Esophagus muscularis mucosa (tissue), 4 donors: ENCODE results near the gene HNRNPA3. TPM values are rescaled to one million over a fixed set of nuclear protein-coding genes. Genes with fewer than 3 reads are reported as not detected.
"Not testable (repeated sequence)": the region's sequence is repeated elsewhere in the genome, so short reads cannot be mapped to it uniquely, and the experiment has no call there.

Source experiments
- DNase-seq: peaks from one replicate; pipeline ENCODE4 v3.0.0-alpha.2; 2017; ENCODE audit errors: extremely low spot score
- H3K27ac ChIP-seq, 4 donors: fragments of 200-600 bp; sonication (generic); replicated peaks in 1 of 4; 1 replicate in 3 of 4; 2 replicates in 1 of 4; pipeline ENCODE4 v1.5.1; 2016 to 2019; ENCODE audit warnings: mild to moderate bottlenecking in 1 of 4
- H3K27me3 ChIP-seq, 4 donors: fragments of 200-600 bp; sonication (generic); one replicate each; pipeline versions ENCODE4 v1.5.1 to v1.6.0; 2016 to 2019
- H3K36me3 ChIP-seq, 4 donors: fragments of 200-600 bp; sonication (generic); one replicate each; pipeline ENCODE4 v1.5.1; 2016 to 2019
- H3K4me1 ChIP-seq, 4 donors: fragments of 200-600 bp; sonication (generic); one replicate each; pipeline ENCODE4 v1.5.1; 2016 to 2019
- H3K4me3 ChIP-seq, 4 donors: fragments of 200-600 bp; sonication (generic); 1 replicate in 2 of 4; 2 replicates in 2 of 4; pipeline ENCODE4 v1.5.1; 2016 to 2019; ENCODE audit warnings: mild to moderate bottlenecking in 4 of 4, moderate library complexity in 1 of 4
- H3K9me3 ChIP-seq, 4 donors: fragments of 200-600 bp; sonication (generic); 1 replicate in 3 of 4; 2 replicates in 1 of 4; pipeline ENCODE4 v1.5.1; 2016 to 2019
- EP300 ChIP-seq: sonication (generic); formaldehyde crosslinking; IDR thresholded peaks from one replicate; pipeline ENCODE4 v1.6.1; 2017; ENCODE audit warnings: antibody characterized with exemption
- POLR2A ChIP-seq: fragments of 450-650 bp; IDR thresholded peaks from one replicate; pipeline ENCODE4 v1.6.1; 2017; ENCODE audit warnings: antibody characterized with exemption, moderate library complexity, mild to moderate bottlenecking, low read depth
- POLR2AphosphoS5 ChIP-seq, 2 donors: sonication (generic); formaldehyde crosslinking; IDR thresholded peaks; one replicate each; pipeline ENCODE4 v1.6.1; 2017; ENCODE audit warnings: antibody characterized with exemption in 2 of 2
- WGBS: methylation state at CpG from one replicate; pipeline ENCODE4 v1.1.5; 2018; 5-methylcytosine and 5-hydroxymethylcytosine counted together
- intact Hi-C: fragments of 100-400 bp; cut with DNase I; formaldehyde crosslinking; loops from one replicate; pipeline ENCODE4 v1.15.1; 2023
- total RNA-seq, 4 donors: library from RNA; depleted of rRNA; stranded (reverse); fragments of >200 nt; gene quantifications; one replicate each; pipeline versions ENCODE4 v1.1.0 to v1.2.1, GENCODE V29; 2016
- TF ChIP-seq, protein P1 (sequence below), 3 experiments: fragments of 200-600 bp in 2 of 3; fragments of 450-650 bp in 1 of 3; sonication (generic) in 2 of 3; IDR thresholded peaks; one replicate each; pipeline ENCODE4 v1.5.1; 2017 to 2019; ENCODE audit warnings: antibody characterized with exemption in 3 of 3, mild to moderate bottlenecking in 2 of 3, moderate library complexity in 1 of 3

Gene HNRNPA3
- total RNA-seq, 4 donors from 2014 or later, result 59.2 to 72.3 (median 64.3) TPM

DNA sequence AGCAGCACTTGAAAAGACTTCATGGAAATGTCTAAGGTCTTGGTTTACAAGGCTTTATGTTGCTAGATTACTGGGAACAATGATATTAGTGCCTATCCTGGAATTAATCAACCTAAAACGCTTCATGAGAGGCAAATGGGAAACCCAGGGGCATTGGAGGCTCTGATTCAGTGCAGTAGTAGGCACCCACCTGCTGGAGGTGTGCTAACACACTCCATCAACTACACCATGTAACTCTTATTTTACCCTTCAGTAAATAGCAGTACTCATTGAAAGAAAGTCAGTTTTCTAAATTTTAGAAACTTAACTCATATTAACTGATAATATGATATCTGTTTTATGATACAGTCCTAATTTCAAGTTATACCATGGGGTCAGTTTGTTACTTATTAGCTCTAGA lies 17.4 kb upstream of the HNRNPA3 start:
- TF ChIP-seq EP300 (no peak), POLR2AphosphoS5 (IDR thresholded peaks at IDR 0.05) (no peak), POLR2A (no peak)
- TF ChIP-seq, protein P1, sequence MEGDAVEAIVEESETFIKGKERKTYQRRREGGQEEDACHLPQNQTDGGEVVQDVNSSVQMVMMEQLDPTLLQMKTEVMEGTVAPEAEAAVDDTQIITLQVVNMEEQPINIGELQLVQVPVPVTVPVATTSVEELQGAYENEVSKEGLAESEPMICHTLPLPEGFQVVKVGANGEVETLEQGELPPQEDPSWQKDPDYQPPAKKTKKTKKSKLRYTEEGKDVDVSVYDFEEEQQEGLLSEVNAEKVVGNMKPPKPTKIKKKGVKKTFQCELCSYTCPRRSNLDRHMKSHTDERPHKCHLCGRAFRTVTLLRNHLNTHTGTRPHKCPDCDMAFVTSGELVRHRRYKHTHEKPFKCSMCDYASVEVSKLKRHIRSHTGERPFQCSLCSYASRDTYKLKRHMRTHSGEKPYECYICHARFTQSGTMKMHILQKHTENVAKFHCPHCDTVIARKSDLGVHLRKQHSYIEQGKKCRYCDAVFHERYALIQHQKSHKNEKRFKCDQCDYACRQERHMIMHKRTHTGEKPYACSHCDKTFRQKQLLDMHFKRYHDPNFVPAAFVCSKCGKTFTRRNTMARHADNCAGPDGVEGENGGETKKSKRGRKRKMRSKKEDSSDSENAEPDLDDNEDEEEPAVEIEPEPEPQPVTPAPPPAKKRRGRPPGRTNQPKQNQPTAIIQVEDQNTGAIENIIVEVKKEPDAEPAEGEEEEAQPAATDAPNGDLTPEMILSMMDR (IDR thresholded peaks at IDR 0.05), result no peak
- H3K4me3 ChIP-seq, result no peak overlapping the region
- DNase-seq, result no peak
- peaks cover 0 to 31% (median 20%) of the 10 kb centered on the region in 4 donors for H3K4me1 ChIP-seq
- intact Hi-C loops, result no loop called here
- H3K36me3 ChIP-seq, result no peaks in the 10 kb centered on the region
- WGBS, result 93% methylated on average over 1 of the region's 1 CpG
- no peaks in the 10 kb centered on the region for H3K9me3 ChIP-seq
- H3K27ac ChIP-seq, result no peak overlapping the region
- H3K27me3 ChIP-seq, result no peaks in the 10 kb centered on the region

DNA sequence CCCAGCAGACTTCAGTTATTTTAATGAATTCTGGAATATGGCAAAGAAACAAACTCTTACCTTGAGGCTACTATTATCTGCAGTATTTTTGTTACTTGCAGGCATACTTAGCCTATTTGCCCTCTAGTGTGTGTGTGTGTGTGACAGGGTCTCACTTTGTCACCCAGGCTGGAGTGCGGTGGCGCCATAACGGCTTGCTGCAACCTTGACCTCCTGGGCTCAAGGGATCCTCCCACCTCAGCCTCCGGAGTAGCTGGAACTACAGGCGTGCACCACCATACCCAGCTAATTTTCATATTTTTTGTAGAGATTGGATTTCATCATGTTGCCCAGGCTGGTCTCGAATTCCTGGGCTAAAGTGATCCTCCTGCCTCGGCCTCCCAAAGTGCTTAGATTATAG lies 12.2 kb upstream of the HNRNPA3 start:
- DNase-seq, H3K9me3 ChIP-seq, H3K36me3 ChIP-seq, H3K4me3 ChIP-seq, H3K27ac ChIP-seq, intact Hi-C loops, H3K27me3 ChIP-seq: not testable (repeated sequence)
- WGBS, result 95% methylated on average over 7 of the region's 7 CpGs
- H3K4me1 ChIP-seq, result peaks cover 0 to 38% (median 36%) of the 10 kb centered on the region in 4 donors

DNA sequence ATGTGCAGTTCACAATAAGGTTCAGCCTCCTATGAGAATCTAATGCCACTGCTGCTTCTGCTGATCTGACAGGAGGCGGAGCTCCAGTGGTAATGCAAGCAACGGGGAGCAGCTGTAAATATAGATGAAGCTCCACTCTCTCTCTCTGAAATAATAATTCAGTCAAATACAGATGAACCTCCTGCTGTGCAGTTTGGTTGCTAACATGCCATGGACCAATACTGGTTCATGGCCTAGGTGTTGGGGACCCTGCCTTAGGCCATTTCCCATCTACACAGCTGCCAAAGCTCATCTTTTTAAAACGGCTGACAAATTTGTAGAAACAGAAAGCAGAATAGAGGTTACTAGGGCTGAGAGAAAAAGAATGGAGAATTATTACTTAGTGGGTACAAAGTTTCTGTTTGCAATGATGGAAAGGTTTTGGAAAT lies 10.7 kb upstream of the HNRNPA3 start:
- intact Hi-C loops, result no loop called here
- no peak for TF ChIP-seq POLR2AphosphoS5 (IDR thresholded peaks at IDR 0.05)
- no peak for TF ChIP-seq POLR2A
- no peak for TF ChIP-seq EP300
- TF ChIP-seq, protein P1 (IDR thresholded peaks at IDR 0.05), result no peak
- peak overlapping the region in 3 of 4 donors; percentile 1 to 55 (median 40) for H3K27ac ChIP-seq

DNA sequence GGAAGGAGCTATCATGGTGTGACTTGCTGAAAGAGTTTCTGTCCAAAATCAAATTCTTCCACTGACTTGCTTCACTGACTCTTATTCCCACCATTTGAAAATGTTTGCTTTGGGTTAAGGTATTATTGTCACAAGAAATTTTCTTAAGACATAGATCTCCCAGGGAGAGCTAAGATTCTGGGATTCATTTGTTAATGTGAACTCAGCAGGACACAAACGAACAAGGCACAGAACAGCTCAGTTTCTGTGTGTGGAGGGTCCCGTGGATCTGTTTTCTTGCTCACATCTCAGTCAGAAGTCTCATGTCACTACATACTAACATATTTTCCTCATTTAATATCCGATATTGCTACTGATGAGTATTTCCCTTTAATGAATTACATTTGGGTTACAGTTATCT lies 8.2 kb upstream of the HNRNPA3 start:
- H3K27me3 ChIP-seq, result no peaks in the 10 kb centered on the region
- no peaks in the 10 kb centered on the region for H3K9me3 ChIP-seq
- H3K36me3 ChIP-seq, result no peaks in the 10 kb centered on the region
- no peak for DNase-seq
- intact Hi-C loops, result no loop called here
- H3K4me3 ChIP-seq, result no peak overlapping the region
- 76% methylated on average over 3 of the region's 3 CpGs for WGBS
- no peak for TF ChIP-seq EP300
- TF ChIP-seq, protein P1 (IDR thresholded peaks at IDR 0.05), result no peak
- no peak for TF ChIP-seq POLR2A
- no peak for TF ChIP-seq POLR2AphosphoS5 (IDR thresholded peaks at IDR 0.05)
- no peak overlapping the region for H3K27ac ChIP-seq
- peaks cover 0 to 38% (median 36%) of the 10 kb centered on the region in 4 donors for H3K4me1 ChIP-seq

More for the DNA sequence above, 10.7 kb upstream of the HNRNPA3 start:
- Histone ChIP-seq H3K9me3 (no peaks in the 10 kb centered on the region), H3K4me1 (peaks cover 0 to 38% (median 36%) of the 10 kb centered on the region in 4 donors), H3K27me3 (no peaks in the 10 kb centered on the region), H3K4me3 (no peak overlapping the region), H3K36me3 (no peaks in the 10 kb centered on the region)
- WGBS, result 53% methylated on average over 3 of the region's 3 CpGs
- no peak for DNase-seq

DNA sequence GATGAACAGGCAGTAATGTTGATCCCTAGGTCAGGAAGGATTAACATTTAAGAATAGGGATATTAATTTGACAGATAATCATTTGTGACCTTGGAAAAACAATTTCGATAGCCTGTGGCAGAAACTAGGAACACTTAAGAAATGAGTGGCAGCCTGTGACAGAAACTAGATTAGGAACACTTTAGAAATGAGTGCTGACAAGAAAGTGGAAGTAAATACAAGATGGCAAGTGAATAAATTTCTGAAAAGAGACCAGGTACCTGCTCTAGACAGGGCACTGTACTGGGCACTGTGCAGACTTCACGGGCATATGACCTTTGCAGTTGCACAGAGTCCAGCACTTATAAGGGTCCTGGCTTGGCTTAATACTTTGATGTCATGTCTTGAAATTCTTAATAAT lies 5.5 kb upstream of the HNRNPA3 start:
- Histone ChIP-seq H3K36me3 (no peaks in the 10 kb centered on the region), H3K4me3 (no peak overlapping the region), H3K27ac (no peak overlapping the region), H3K27me3 (no peaks in the 10 kb centered on the region), H3K9me3 (no peaks in the 10 kb centered on the region), H3K4me1 (peaks cover 12 to 39% (median 37%) of the 10 kb centered on the region in 4 donors)
- TF ChIP-seq POLR2AphosphoS5 (IDR thresholded peaks at IDR 0.05) (no peak), EP300 (no peak), POLR2A (no peak)
- intact Hi-C loops, result no loop called here
- 91% methylated on average over 2 of the region's 2 CpGs for WGBS
- no peak for DNase-seq

DNA sequence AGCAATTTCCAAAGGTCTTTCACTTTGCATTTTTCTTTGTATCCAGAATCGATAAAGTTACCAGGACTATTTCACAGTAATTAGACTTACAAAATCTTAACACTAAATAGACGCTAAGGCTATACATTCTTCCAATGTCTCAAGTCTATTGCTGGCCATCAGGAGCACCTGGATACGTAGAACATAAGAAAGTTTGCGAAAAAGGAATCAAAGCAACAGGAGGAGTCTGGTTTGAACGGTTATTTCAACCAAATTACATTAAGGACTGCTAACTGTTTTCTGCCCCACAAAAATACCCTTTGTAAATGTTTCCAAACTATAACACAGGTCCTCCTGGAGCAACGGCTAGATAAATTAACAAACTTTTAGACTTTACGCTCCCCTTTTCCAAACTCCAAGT lies 1.4 kb upstream of the HNRNPA3 start:
- no peak for TF ChIP-seq POLR2AphosphoS5 (IDR thresholded peaks at IDR 0.05)
- TF ChIP-seq, protein P1 (IDR thresholded peaks at IDR 0.05), result no peak
- TF ChIP-seq POLR2A, result no peak
- no peak for TF ChIP-seq EP300
- Histone ChIP-seq H3K36me3 (peaks cover 2 to 14% (median 2%) of the 10 kb centered on the region in 4 donors), H3K27ac (peak overlapping the region; percentile 94 to 99 (median 99)), H3K9me3 (no peaks in the 10 kb centered on the region), H3K4me3 (peak overlapping the region; percentile 84 to 91 (median 90)), H3K27me3 (no peaks in the 10 kb centered on the region), H3K4me1 (peaks cover 33 to 42% (median 39%) of the 10 kb centered on the region in 4 donors)
- 60% methylated on average over 7 of the region's 7 CpGs for WGBS
- intact Hi-C loops, result loop anchor here (5.0 kb wide), 1 partner anchor 44 kb away; no protein-coding TSS in a partner anchor
- DNase-seq, result no peak
